MG63 (cell line): ENCODE data around the gene GHR. TPM values are rescaled to one million over a fixed set of nuclear protein-coding genes. Genes with fewer than 3 reads are reported as not detected.
"Not testable (repeated sequence)": the region's sequence is repeated elsewhere in the genome, so short reads cannot be mapped to it uniquely, and the experiment has no call there.

Source experiments
- DNase-seq: peaks from one replicate; pipeline ENCODE4 v3.0.0-alpha.2; 2020
- H3K27me3 ChIP-seq: fragments of 250-450 bp; sonication (Bioruptor Pico); 2 replicates; pipeline ENCODE4 v1.5.1; 2020; ENCODE audit warnings: mild to moderate bottlenecking, moderate library complexity
- H3K36me3 ChIP-seq: fragments of 250-450 bp; sonication (Bioruptor Pico); 2 replicates; pipeline ENCODE4 v1.5.1; 2020; ENCODE audit warnings: mild to moderate bottlenecking, moderate library complexity
- H3K4me3 ChIP-seq: fragments of 250-450 bp; sonication (Bioruptor Pico); 2 replicates; pipeline ENCODE4 v1.5.1; 2020; ENCODE audit warnings: mild to moderate bottlenecking, moderate library complexity
- H3K9me3 ChIP-seq: fragments of 250-450 bp; sonication (Bioruptor Pico); 2 replicates; pipeline ENCODE4 v1.5.1; 2020; ENCODE audit warnings: mild to moderate bottlenecking, moderate library complexity
- total RNA-seq: library from RNA; depleted of rRNA; stranded (reverse); fragments of >200 nt; shearing (Covaris generic); gene quantifications from 2 replicates; pipeline ENCODE4 v1.2.3, GENCODE V29; 2014; ENCODE audit warnings: low replicate concordance

The GHR gene
- total RNA-seq, 1 experiment from 2014 or later: 0.95 TPM

GRCh38 chr5:42570966-42571960 is 148.0 kb downstream of the GHR start:
- Histone ChIP-seq H3K36me3 (no peaks in the 10 kb centered on the region), H3K9me3 (no peaks in the 10 kb centered on the region), H3K27me3 (no peaks in the 10 kb centered on the region), H3K4me3 (no peak overlapping the region)
- DNase-seq: no peak

GRCh38 chr5:42572313-42572712 is 149.1 kb downstream of the GHR start:
- no peak overlapping the region for H3K4me3 ChIP-seq
- H3K9me3 ChIP-seq: no peaks in the 10 kb centered on the region
- H3K27me3 ChIP-seq: no peaks in the 10 kb centered on the region
- H3K36me3 ChIP-seq: no peaks in the 10 kb centered on the region
- DNase-seq: no peak

GRCh38 chr5:42573386-42573785 is 150.1 kb downstream of the GHR start:
- Histone ChIP-seq H3K36me3 (no peaks in the 10 kb centered on the region), H3K4me3 (no peak overlapping the region), H3K27me3 (no peaks in the 10 kb centered on the region), H3K9me3 (no peaks in the 10 kb centered on the region)
- DNase-seq: no peak

DNA sequence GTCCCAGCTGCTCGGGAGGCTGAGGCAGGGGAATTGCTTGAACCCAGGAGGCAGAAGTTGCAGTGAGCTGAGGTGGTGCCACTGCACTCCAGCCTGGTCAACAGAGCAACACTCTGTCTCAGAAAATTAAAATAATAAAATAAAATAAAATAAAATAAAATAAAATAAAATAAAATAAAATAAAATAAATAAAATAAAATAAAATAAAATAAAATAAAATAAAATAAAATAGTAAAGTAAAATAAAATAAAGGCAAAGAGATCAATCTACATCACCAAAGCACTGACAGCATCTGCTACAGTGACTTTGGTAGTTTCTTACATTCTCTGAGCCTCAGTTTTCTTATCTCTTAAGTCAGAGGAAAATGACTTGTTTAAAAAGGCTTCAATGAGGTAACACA is 152.7 kb downstream of the GHR start:
- not testable (repeated sequence) for DNase-seq, H3K4me3 ChIP-seq, H3K9me3 ChIP-seq, H3K36me3 ChIP-seq, H3K27me3 ChIP-seq

GRCh38 chr5:42578901-42579300 is 155.7 kb downstream of the GHR start:
- H3K4me3 ChIP-seq, H3K9me3 ChIP-seq, H3K36me3 ChIP-seq, DNase-seq, H3K27me3 ChIP-seq: not testable (repeated sequence)

DNA sequence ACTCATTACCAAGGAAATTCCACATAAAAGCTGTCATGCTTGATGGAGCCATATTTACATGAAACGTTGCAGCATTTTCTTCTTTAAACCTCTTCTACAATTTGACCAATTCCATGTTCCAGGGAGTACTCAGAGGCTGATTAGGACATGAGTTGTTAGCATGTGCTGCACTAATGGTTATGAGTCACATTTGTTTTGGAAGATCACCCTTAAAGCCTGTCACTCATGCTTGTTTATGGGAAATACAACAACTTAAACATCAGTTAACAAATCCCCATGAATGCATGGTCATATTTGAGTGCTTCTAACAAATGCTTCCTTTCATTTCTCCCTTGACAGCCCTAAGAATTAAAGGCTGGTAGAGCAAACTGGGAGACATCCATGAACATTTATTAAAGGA is 156.1 kb downstream of the GHR start:
- H3K9me3 ChIP-seq: no peaks in the 10 kb centered on the region
- no peaks in the 10 kb centered on the region for H3K27me3 ChIP-seq
- H3K4me3 ChIP-seq: no peak overlapping the region
- DNase-seq: no peak
- H3K36me3 ChIP-seq: no peaks in the 10 kb centered on the region

GRCh38 chr5:42581845-42582244 is 158.6 kb downstream of the GHR start:
- no peak for DNase-seq
- H3K27me3 ChIP-seq: no peaks in the 10 kb centered on the region
- no peaks in the 10 kb centered on the region for H3K9me3 ChIP-seq
- H3K36me3 ChIP-seq: no peaks in the 10 kb centered on the region
- H3K4me3 ChIP-seq: no peak overlapping the region

DNA sequence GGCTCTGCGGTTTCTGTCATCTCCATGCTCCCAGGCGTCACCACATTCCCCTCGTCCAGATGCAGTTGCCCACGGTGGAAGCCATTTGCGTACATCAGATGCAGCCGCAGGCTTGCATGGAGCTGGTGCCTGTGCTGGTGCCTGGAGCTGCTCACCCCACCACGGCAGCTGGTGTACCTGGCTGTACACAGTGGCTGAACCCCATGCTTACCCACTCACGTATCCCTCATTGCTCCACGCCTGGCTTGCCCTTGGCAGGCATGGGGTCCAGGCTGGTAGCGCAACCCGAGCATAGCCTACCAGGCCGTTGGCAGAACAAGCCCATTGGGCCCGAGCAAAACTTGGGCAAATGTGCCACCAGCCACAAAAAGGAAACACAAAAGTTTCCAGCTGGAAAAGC is 159.5 kb downstream of the GHR start:
- H3K4me3 ChIP-seq: no peak overlapping the region
- no peaks in the 10 kb centered on the region for H3K36me3 ChIP-seq
- no peaks in the 10 kb centered on the region for H3K27me3 ChIP-seq
- no peaks in the 10 kb centered on the region for H3K9me3 ChIP-seq
- DNase-seq: no peak

GRCh38 chr5:42583322-42583721 is 160.1 kb downstream of the GHR start:
- peak; percentile 9 for DNase-seq
- H3K9me3 ChIP-seq: no peaks in the 10 kb centered on the region
- no peak overlapping the region for H3K4me3 ChIP-seq
- H3K36me3 ChIP-seq: no peaks in the 10 kb centered on the region
- no peaks in the 10 kb centered on the region for H3K27me3 ChIP-seq

GRCh38 chr5:42586625-42587024 is 163.4 kb downstream of the GHR start:
- Histone ChIP-seq H3K27me3 (no peaks in the 10 kb centered on the region), H3K4me3 (no peak overlapping the region), H3K36me3 (no peaks in the 10 kb centered on the region), H3K9me3 (no peaks in the 10 kb centered on the region)
- no peak for DNase-seq

DNA sequence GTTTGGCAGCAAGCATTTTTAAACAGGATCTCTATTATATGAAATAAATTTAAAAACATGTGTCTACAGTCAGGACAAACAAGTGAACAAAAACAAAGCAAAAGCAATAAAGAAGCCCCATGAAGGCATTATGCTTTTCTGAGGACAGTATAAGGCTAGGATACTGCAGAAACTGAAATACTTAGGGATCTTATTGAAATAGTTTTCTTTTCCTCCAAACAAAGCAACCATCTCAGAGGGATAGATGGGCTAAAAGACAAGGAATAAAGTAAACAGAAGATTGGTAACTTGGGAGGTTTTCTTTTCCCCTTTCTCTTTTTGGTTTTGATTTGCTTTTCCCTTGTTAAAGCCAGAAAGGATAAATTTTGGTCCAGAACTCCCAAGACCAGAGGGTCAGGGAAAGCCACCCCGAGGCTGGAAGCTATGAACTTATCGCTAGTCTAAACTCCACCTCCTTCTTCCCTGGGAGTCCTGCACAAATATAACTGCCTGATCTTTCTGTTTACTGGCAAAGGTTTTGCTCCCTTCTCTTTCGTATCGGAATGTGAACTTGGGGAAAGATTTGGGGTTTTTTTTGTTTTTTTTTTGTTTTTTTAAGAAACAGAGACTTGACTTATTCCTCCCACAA is 164.0 kb downstream of the GHR start:
- H3K27me3 ChIP-seq: no peaks in the 10 kb centered on the region
- no peaks in the 10 kb centered on the region for H3K9me3 ChIP-seq
- H3K4me3 ChIP-seq: no peak overlapping the region
- no peaks in the 10 kb centered on the region for H3K36me3 ChIP-seq
- no peak for DNase-seq

GRCh38 chr5:42590566-42590965 is 167.3 kb downstream of the GHR start:
- Histone ChIP-seq H3K27me3 (no peaks in the 10 kb centered on the region), H3K4me3 (no peak overlapping the region), H3K36me3 (no peaks in the 10 kb centered on the region), H3K9me3 (no peaks in the 10 kb centered on the region)
- no peak for DNase-seq

DNA sequence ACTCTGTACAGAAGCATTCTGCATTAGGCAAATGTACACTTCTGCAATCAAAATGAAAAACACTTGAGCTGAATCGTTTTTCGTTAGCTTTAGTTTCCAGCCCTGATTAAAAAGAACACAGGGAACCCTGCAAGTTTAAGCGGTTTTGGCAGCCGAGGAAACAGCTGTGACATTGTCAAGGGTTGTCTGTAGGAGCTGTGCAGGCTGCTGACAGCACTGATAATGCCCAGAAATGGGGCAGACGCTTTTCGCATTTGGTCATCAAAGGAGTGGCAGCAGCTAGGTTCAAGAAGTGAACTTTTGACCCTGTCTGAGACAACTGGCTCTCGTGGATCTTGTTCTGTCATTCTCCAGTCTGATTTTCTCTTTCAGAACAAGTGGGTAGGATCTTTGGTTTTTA is 167.8 kb downstream of the GHR start:
- no peaks in the 10 kb centered on the region for H3K36me3 ChIP-seq
- H3K4me3 ChIP-seq: no peak overlapping the region
- DNase-seq: no peak
- H3K9me3 ChIP-seq: no peaks in the 10 kb centered on the region
- no peaks in the 10 kb centered on the region for H3K27me3 ChIP-seq

GRCh38 chr5:42592401-42593140 is 169.3 kb downstream of the GHR start:
- H3K9me3 ChIP-seq: no peaks in the 10 kb centered on the region
- no peaks in the 10 kb centered on the region for H3K27me3 ChIP-seq
- no peaks in the 10 kb centered on the region for H3K36me3 ChIP-seq
- H3K4me3 ChIP-seq: no peak overlapping the region
- no peak for DNase-seq

- DNase-seq: no peak
- Histone ChIP-seq H3K27me3 (no peaks in the 10 kb centered on the region), H3K9me3 (no peaks in the 10 kb centered on the region), H3K36me3 (no peaks in the 10 kb centered on the region), H3K4me3 (no peak overlapping the region)
Measured at GRCh38 chr5:42593591-42593990, 170.4 kb downstream of the GHR start.

GRCh38 chr5:42595597-42595996 is 172.4 kb downstream of the GHR start:
- H3K9me3 ChIP-seq: no peaks in the 10 kb centered on the region
- H3K36me3 ChIP-seq: no peaks in the 10 kb centered on the region
- no peaks in the 10 kb centered on the region for H3K27me3 ChIP-seq
- no peak overlapping the region for H3K4me3 ChIP-seq
- DNase-seq: no peak

DNA sequence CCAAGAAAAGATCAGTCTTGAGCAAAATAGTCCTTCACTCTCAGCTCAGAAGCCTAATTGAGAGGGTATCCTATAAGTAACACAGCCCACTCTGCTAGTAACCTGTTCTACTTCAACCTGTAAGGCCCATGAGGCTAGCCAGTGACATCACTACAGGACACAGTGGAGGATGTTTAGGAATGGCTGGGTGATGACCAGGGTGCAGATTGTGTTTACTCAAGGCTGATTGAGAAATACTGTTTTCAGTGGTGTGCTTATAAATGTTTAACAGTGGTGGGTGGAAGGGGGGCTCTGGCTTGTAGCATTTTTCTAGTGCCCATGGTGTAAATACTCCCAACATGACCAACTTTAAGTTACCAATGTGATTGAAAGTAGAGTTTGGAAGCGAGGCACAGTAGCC is 173.6 kb downstream of the GHR start:
- Histone ChIP-seq H3K4me3 (no peak overlapping the region), H3K9me3 (no peaks in the 10 kb centered on the region), H3K36me3 (no peaks in the 10 kb centered on the region), H3K27me3 (no peaks in the 10 kb centered on the region)
- no peak for DNase-seq
